ENCODE measurements around the gene GPR39.

Gene GPR39

DNA sequence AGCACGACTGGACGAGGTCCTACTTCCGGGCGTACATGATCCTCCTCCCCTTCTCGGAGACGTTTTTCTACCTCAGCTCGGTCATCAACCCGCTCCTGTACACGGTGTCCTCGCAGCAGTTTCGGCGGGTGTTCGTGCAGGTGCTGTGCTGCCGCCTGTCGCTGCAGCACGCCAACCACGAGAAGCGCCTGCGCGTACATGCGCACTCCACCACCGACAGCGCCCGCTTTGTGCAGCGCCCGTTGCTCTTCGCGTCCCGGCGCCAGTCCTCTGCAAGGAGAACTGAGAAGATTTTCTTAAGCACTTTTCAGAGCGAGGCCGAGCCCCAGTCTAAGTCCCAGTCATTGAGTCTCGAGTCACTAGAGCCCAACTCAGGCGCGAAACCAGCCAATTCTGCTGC, 228.6 kb downstream of the GPR39 start:
- no peak overlapping the region for H2AFZ ChIP-seq (ENCODE audit: low read depth)
- H3K27me3 ChIP-seq (ENCODE audit: insufficient read depth, low read depth), result no peaks in the 10 kb centered on the region
- H3K27ac ChIP-seq, result no peak overlapping the region
- no peaks in the 10 kb centered on the region for H3K36me3 ChIP-seq (ENCODE audit: insufficient read depth)
- H3K79me2 ChIP-seq (ENCODE audit: insufficient read depth, low read depth), result no peaks in the 10 kb centered on the region
- H3K9ac ChIP-seq, result no peak overlapping the region
- TF ChIP-seq CTCF (conservative IDR thresholded peaks at IDR 0.05; ENCODE audit: low read depth, low read length), result no peak
- no peak overlapping the region for H3K4me2 ChIP-seq
- H3K4me3 ChIP-seq (IDR thresholded peaks at IDR 0.05; ENCODE audit: insufficient read depth, low read depth, low read length), result no peak overlapping the region
- no peaks in the 10 kb centered on the region for H4K20me1 ChIP-seq (ENCODE audit: insufficient read depth)
- H3K4me1 ChIP-seq (ENCODE audit: low read depth, poor library complexity, severe bottlenecking), result no peaks in the 10 kb centered on the region

GRCh38 chr2:132645722-132646539, 229.3 kb downstream of the GPR39 start:
- no peak overlapping the region for H2AFZ ChIP-seq (ENCODE audit: low read depth)
- no peaks in the 10 kb centered on the region for H4K20me1 ChIP-seq (ENCODE audit: insufficient read depth)
- no peaks in the 10 kb centered on the region for H3K4me1 ChIP-seq (ENCODE audit: low read depth, poor library complexity, severe bottlenecking)
- no peak overlapping the region for H3K27ac ChIP-seq
- no peaks in the 10 kb centered on the region for H3K27me3 ChIP-seq (ENCODE audit: insufficient read depth, low read depth)
- H3K36me3 ChIP-seq (ENCODE audit: insufficient read depth), result no peaks in the 10 kb centered on the region
- no peak overlapping the region for H3K9ac ChIP-seq
- no peak overlapping the region for H3K4me2 ChIP-seq
- TF ChIP-seq CTCF (conservative IDR thresholded peaks at IDR 0.05; ENCODE audit: low read depth, low read length), result no peak
- H3K4me3 ChIP-seq (IDR thresholded peaks at IDR 0.05; ENCODE audit: insufficient read depth, low read depth, low read length), result no peak overlapping the region
- H3K79me2 ChIP-seq (ENCODE audit: insufficient read depth, low read depth), result no peaks in the 10 kb centered on the region

DNA sequence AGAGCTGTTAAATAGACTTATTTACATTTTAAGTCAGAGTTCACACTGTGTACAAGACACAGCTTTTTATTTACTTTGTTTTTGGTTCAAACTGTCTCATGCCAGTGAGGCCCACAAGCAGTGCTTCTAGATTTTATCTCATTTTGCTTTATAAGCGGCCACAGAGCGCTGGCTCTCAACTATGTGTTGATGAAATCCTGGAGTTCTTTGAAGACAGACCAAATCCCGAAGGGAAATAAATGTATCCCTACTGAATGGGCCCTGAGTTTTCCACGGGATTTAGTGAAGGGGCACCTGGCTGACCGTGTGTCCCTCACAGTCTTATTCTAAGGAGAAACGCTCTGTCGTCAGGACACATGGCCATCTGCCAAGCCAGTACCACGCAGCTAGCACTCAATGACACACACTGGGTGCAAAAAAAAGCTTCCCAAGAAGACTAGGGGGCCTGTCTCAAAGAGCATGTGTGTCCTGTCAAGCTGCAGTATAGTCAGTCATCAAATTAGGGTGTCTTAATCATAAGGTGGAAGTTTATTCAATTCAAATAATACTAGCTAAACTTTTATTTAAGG, 230.0 kb downstream of the GPR39 start:
- no peaks in the 10 kb centered on the region for H3K79me2 ChIP-seq (ENCODE audit: insufficient read depth, low read depth)
- no peak overlapping the region for H2AFZ ChIP-seq (ENCODE audit: low read depth)
- TF ChIP-seq CTCF (conservative IDR thresholded peaks at IDR 0.05; ENCODE audit: low read depth, low read length), result no peak
- no peaks in the 10 kb centered on the region for H3K36me3 ChIP-seq (ENCODE audit: insufficient read depth)
- no peak overlapping the region for H3K27ac ChIP-seq
- H3K4me2 ChIP-seq, result no peak overlapping the region
- H3K27me3 ChIP-seq (ENCODE audit: insufficient read depth, low read depth), result no peaks in the 10 kb centered on the region
- H3K4me3 ChIP-seq (IDR thresholded peaks at IDR 0.05; ENCODE audit: insufficient read depth, low read depth, low read length), result no peak overlapping the region
- no peaks in the 10 kb centered on the region for H4K20me1 ChIP-seq (ENCODE audit: insufficient read depth)
- no peak overlapping the region for H3K9ac ChIP-seq
- no peaks in the 10 kb centered on the region for H3K4me1 ChIP-seq (ENCODE audit: low read depth, poor library complexity, severe bottlenecking)

DNA sequence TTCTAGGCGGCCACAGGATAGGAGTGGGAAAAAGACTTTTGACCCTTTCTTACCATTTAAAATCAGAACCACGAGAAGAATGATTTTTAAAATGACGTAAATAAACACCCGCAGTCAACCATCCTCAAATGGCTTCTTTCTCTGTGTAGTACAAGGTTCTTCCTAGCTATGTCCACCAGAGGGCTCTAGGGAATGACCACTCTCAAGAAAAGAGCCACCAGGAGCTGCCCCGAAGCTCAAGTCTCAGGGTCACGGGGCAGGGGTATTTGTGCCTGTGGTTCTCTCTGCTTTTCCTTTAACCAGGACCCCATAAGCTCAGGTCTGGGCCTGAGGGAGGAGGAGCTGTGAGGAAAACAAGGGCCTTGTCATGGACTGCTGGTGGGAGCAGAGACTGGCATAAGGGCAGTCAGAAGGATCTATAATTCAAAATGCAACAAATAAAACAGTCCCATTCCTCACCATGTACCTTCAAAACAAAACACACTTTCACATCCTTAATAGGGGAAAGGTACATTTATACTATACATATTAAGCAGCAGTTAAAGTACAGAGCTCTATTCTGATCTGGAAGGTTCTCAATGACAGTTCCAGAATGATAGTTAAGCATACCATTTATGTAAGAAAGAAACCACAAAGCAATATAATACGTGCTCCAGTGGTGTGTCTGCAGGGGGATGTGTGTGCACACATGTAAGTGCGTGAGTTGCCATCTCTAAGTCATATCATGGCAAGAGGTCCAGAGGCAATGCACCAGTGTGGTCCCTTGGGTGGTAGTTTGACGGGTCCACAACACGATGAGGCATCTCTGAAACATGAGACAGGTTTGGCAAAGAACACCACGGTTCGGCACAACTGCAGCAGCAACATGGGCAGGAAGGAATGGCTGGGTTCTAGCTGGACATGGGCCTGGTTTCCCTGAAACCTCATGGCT, 234.8 kb downstream of the GPR39 start:
- Histone ChIP-seq H3K79me2 (ENCODE audit: insufficient read depth, low read depth) (no peaks in the 10 kb centered on the region), H3K36me3 (ENCODE audit: insufficient read depth) (no peaks in the 10 kb centered on the region), H3K4me1 (ENCODE audit: low read depth, poor library complexity, severe bottlenecking) (no peaks in the 10 kb centered on the region), H3K27ac (no peak overlapping the region), H3K9ac (no peak overlapping the region), H3K4me3 (IDR thresholded peaks at IDR 0.05; ENCODE audit: insufficient read depth, low read depth, low read length) (no peak overlapping the region), H4K20me1 (ENCODE audit: insufficient read depth) (no peaks in the 10 kb centered on the region), H3K27me3 (ENCODE audit: insufficient read depth, low read depth) (no peaks in the 10 kb centered on the region), H2AFZ (ENCODE audit: low read depth) (no peak overlapping the region), H3K4me2 (no peak overlapping the region)
- TF ChIP-seq CTCF (conservative IDR thresholded peaks at IDR 0.05; ENCODE audit: low read depth, low read length), result no peak
